H9 (cell line): ENCODE results near the gene KRTAP5-10. TPM values are rescaled to one million over a fixed set of nuclear protein-coding genes. Genes with fewer than 3 reads are reported as not detected.
"Not testable (repeated sequence)": the region's sequence is repeated elsewhere in the genome, so short reads cannot be mapped to it uniquely, and the experiment has no call there.

Source experiments
- DNase-seq: peaks from one replicate; pipeline ENCODE4 v3.0.0-alpha.2; 2017
- H2AFZ ChIP-seq: one replicate; pipeline ENCODE4 v1.6.1; 2013; ENCODE audit warnings: mild to moderate bottlenecking, low read length, control low read depth, moderate library complexity
- H2AK5ac ChIP-seq: 2 replicates; pipeline ENCODE4 v1.6.1; 2013; ENCODE audit warnings: low read length, control low read depth, mixed read lengths; ENCODE audit not compliant: insufficient read length
- H2BK120ac ChIP-seq: one replicate; pipeline ENCODE4 v1.6.1; 2013; ENCODE audit warnings: low read depth, mild to moderate bottlenecking, low read length, control low read depth, inconsistent platforms; ENCODE audit not compliant: poor library complexity, severe bottlenecking
- H2BK12ac ChIP-seq: 2 replicates; pipeline ENCODE4 v1.6.1; 2013; ENCODE audit warnings: low read length, control low read depth, mixed read lengths, low read depth; ENCODE audit not compliant: insufficient read length
- H2BK15ac ChIP-seq: 2 replicates; pipeline ENCODE4 v1.6.1; 2013; ENCODE audit warnings: low read depth, low read length, control low read depth
- H2BK20ac ChIP-seq: one replicate; pipeline ENCODE4 v1.6.1; 2013; ENCODE audit warnings: low read depth, mild to moderate bottlenecking, low read length, control low read depth, inconsistent platforms; ENCODE audit not compliant: poor library complexity, severe bottlenecking
- H2BK5ac ChIP-seq: 2 replicates; pipeline ENCODE4 v1.6.1; 2013; ENCODE audit warnings: low read length, control low read depth, mixed read lengths; ENCODE audit not compliant: insufficient read length
- H3K14ac ChIP-seq: 2 replicates; pipeline ENCODE4 v1.6.1; 2013; ENCODE audit warnings: low read length, control low read depth; ENCODE audit not compliant: insufficient read depth
- H3K18ac ChIP-seq: 2 replicates; pipeline ENCODE4 v1.6.1; 2013; ENCODE audit warnings: low read depth, mild to moderate bottlenecking, mixed read lengths, low read length, control low read depth; ENCODE audit not compliant: insufficient read length
- H3K23ac ChIP-seq: 2 replicates; pipeline ENCODE4 v1.6.1; 2013; ENCODE audit warnings: low read length, control low read depth, mixed read lengths, low read depth; ENCODE audit not compliant: insufficient read length
- H3K23me2 ChIP-seq: 2 replicates; pipeline ENCODE4 v1.6.1; 2013; ENCODE audit warnings: low read depth, mild to moderate bottlenecking, mixed read lengths, low read length, control low read depth; ENCODE audit not compliant: insufficient read length, poor library complexity, severe bottlenecking
- H3K27ac ChIP-seq: 2 replicates; pipeline ENCODE4 v1.5.1; 2013; ENCODE audit warnings: low read length, control low read depth, mixed read lengths, low read depth; ENCODE audit not compliant: insufficient read length
- H3K27me3 ChIP-seq: 2 replicates; pipeline ENCODE4 v1.6.1; 2013; ENCODE audit warnings: low read length, control low read depth, inconsistent platforms; ENCODE audit not compliant: insufficient read depth
- H3K4ac ChIP-seq: 2 replicates; pipeline ENCODE4 v1.6.1; 2013; ENCODE audit warnings: low read depth, mild to moderate bottlenecking, control low read depth, inconsistent platforms, low read length, moderate library complexity
- H3K4me1 ChIP-seq: 2 replicates; pipeline ENCODE4 v1.6.1; 2013; ENCODE audit warnings: low read length, control low read depth, inconsistent platforms; ENCODE audit not compliant: insufficient read depth
- H3K4me2 ChIP-seq: 2 replicates; pipeline ENCODE4 v1.6.1; 2013; ENCODE audit warnings: low read length, control low read depth, mixed read lengths; ENCODE audit not compliant: insufficient read length, insufficient read depth
- H3K56ac ChIP-seq: 2 replicates; pipeline ENCODE4 v1.6.1; 2013; ENCODE audit warnings: low read depth, mild to moderate bottlenecking, mixed read lengths, low read length, control low read depth; ENCODE audit not compliant: insufficient read length
- H3K79me1 ChIP-seq: 2 replicates; pipeline ENCODE4 v1.6.1; 2013; ENCODE audit warnings: low read depth, mild to moderate bottlenecking, moderate library complexity, low read length, control low read depth, inconsistent platforms; ENCODE audit not compliant: insufficient read depth, poor library complexity, severe bottlenecking
- H3K79me2 ChIP-seq: 2 replicates; pipeline ENCODE4 v1.6.1; 2013; ENCODE audit warnings: low read length, control low read depth, inconsistent platforms; ENCODE audit not compliant: insufficient read depth
- H3K9ac ChIP-seq: 2 replicates; pipeline ENCODE4 v1.6.1; 2013; ENCODE audit warnings: low read length, control low read depth, mixed read lengths; ENCODE audit not compliant: insufficient read length; ENCODE audit errors: extremely low read depth
- H3K9me3 ChIP-seq: one replicate; pipeline ENCODE4 v1.6.1; 2013; ENCODE audit warnings: low read depth, low read length, inconsistent platforms; ENCODE audit not compliant: control insufficient read depth
- H3T11ph ChIP-seq: one replicate; pipeline ENCODE4 v1.6.1; 2013; ENCODE audit warnings: mild to moderate bottlenecking, low read length, control low read depth, inconsistent platforms
- H4K20me1 ChIP-seq: one replicate; pipeline ENCODE4 v1.6.1; 2013; ENCODE audit not compliant: control insufficient read depth, insufficient read length, insufficient read depth
- H4K5ac ChIP-seq: 2 replicates; pipeline ENCODE4 v1.6.1; 2013; ENCODE audit warnings: low read depth, mild to moderate bottlenecking, mixed read lengths, low read length, control low read depth; ENCODE audit not compliant: insufficient read length
- H4K8ac ChIP-seq: replicated peaks from 2 replicates; pipeline ENCODE4 v1.6.1; 2013; ENCODE audit warnings: low read length, control low read depth, mixed read lengths, low read depth; ENCODE audit not compliant: insufficient read length
- H4K91ac ChIP-seq: 2 replicates; pipeline ENCODE4 v1.6.1; 2013; ENCODE audit warnings: low read depth, mild to moderate bottlenecking, moderate library complexity, mixed read lengths, low read length, control low read depth; ENCODE audit not compliant: insufficient read length
- H3K27ac Mint-ChIP-seq, 3 experiments: 2 replicates in 2 of 3; 3 replicates in 1 of 3; pipeline ENCODE4 v1.8.0; 2020 to 2021; ENCODE audit warnings: mixed read lengths in 3 of 3, mild to moderate bottlenecking in 1 of 3, moderate library complexity in 1 of 3
- H3K27me3 Mint-ChIP-seq: 2 replicates; pipeline ENCODE4 v1.8.0; 2021; ENCODE audit warnings: low read depth, mild to moderate bottlenecking, moderate library complexity, mixed read lengths
- H3K36me3 Mint-ChIP-seq, 3 experiments: 2 replicates in 2 of 3; 3 replicates in 1 of 3; pipeline ENCODE4 v1.8.0; 2020 to 2021; ENCODE audit warnings: low read depth in 3 of 3, mixed read lengths in 3 of 3; ENCODE audit not compliant: insufficient read depth in 1 of 3
- H3K4me1 Mint-ChIP-seq, 2 experiments: 2 replicates each; pipeline ENCODE4 v1.8.0; 2020; ENCODE audit warnings: mixed read lengths in 2 of 2
- H3K4me3 Mint-ChIP-seq, 2 experiments: 2 replicates in 1 of 2; 3 replicates in 1 of 2; pipeline ENCODE4 v1.8.0; 2020 to 2021; ENCODE audit warnings: mild to moderate bottlenecking in 2 of 2, mixed read lengths in 2 of 2, moderate library complexity in 1 of 2
- H3K9me3 Mint-ChIP-seq, 2 experiments: 2 replicates in 1 of 2; 3 replicates in 1 of 2; pipeline ENCODE4 v1.8.0; 2020; ENCODE audit warnings: mild to moderate bottlenecking in 2 of 2, mixed read lengths in 2 of 2, moderate library complexity in 1 of 2
- WGBS: extraction: QIAGEN DNeasy Blood & Tissue Kit; methylation state at CpG from one replicate; pipeline ENCODE4 v1.1.7; 2013; ENCODE audit warnings: missing lambda C conversion rate, low lambda C conversion rate, mixed read lengths; ENCODE audit not compliant: insufficient read length; ENCODE audit errors: extremely low coverage; 5-methylcytosine and 5-hydroxymethylcytosine counted together
- total RNA-seq: library from RNA; stranded (reverse); gene quantifications from 2 replicates; pipeline ENCODE4 v1.2.1, GENCODE V29; 2021
- TF ChIP-seq, protein P1 (sequence below): fragments of 200-600 bp; sonication (generic); conservative IDR thresholded peaks from 3 replicates; pipeline ENCODE4 v1.8.0; 2021; ENCODE audit warnings: antibody characterized with exemption, mild to moderate bottlenecking

KRTAP5-10 gene
- total RNA-seq, 1 experiment from 2014 or later, result not detected

DNA sequence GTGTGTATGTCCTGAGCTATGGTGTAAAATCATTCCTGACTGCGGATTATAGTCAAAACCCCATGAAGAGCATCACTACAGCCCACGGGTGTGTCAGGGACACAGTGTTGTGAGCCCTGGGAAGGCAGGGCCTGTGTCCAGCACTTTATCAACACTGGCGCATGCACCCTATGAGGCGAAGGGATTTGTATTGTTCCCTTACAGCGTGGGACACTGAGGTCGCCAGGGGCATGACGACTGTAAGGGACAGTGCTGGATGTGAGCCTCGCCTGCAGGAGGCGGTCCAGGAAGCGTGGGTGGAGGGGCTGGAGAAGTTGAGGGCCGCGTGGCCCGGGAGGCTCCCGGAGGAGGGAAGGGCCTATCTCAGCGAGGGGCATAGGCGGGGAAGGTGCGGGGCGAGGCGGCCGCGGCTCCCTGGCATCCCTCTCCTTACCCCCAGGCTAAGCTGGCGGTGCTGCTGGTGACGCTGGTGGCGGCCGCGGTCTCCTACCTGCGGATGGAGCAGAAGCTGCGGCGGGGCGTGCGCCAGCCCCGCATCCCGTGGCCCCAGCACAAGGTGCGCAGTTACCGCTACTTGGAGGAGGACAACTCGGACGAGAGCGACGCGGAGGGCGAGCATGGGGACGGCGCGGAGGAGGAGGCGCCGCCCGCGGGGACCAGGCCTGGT is 41.6 kb downstream of the KRTAP5-10 start:
- not testable (repeated sequence) for H2BK20ac ChIP-seq, H3K4me1 Mint-ChIP-seq, H3K36me3 Mint-ChIP-seq, H3K4ac ChIP-seq, H4K8ac ChIP-seq, H3K9ac ChIP-seq, H2BK15ac ChIP-seq, H3K27ac ChIP-seq, H3K23me2 ChIP-seq, H3T11ph ChIP-seq, H3K56ac ChIP-seq, H3K4me1 ChIP-seq, H2BK120ac ChIP-seq, H4K5ac ChIP-seq, H4K20me1 ChIP-seq, H3K14ac ChIP-seq, H3K9me3 Mint-ChIP-seq, H2AFZ ChIP-seq, H3K27me3 ChIP-seq, H2AK5ac ChIP-seq, H4K91ac ChIP-seq, H2BK12ac ChIP-seq, H2BK5ac ChIP-seq, H3K79me1 ChIP-seq, H3K79me2 ChIP-seq, H3K23ac ChIP-seq, H3K9me3 ChIP-seq, H3K27ac Mint-ChIP-seq, H3K18ac ChIP-seq
- H3K4me3 Mint-ChIP-seq, result peak overlapping the region; percentile 58 to 82
- no CpG with 5 or more reads among the region's 48 CpGs for WGBS
- peak; percentile 50 for DNase-seq
- TF ChIP-seq, protein P1, sequence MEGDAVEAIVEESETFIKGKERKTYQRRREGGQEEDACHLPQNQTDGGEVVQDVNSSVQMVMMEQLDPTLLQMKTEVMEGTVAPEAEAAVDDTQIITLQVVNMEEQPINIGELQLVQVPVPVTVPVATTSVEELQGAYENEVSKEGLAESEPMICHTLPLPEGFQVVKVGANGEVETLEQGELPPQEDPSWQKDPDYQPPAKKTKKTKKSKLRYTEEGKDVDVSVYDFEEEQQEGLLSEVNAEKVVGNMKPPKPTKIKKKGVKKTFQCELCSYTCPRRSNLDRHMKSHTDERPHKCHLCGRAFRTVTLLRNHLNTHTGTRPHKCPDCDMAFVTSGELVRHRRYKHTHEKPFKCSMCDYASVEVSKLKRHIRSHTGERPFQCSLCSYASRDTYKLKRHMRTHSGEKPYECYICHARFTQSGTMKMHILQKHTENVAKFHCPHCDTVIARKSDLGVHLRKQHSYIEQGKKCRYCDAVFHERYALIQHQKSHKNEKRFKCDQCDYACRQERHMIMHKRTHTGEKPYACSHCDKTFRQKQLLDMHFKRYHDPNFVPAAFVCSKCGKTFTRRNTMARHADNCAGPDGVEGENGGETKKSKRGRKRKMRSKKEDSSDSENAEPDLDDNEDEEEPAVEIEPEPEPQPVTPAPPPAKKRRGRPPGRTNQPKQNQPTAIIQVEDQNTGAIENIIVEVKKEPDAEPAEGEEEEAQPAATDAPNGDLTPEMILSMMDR, result peak; percentile 28; the same call in 2 of the 3 replicates
- peaks cover 66% of the 10 kb centered on the region for H3K27me3 Mint-ChIP-seq
- H3K4me2 ChIP-seq, result peak overlapping the region; percentile 7

DNA sequence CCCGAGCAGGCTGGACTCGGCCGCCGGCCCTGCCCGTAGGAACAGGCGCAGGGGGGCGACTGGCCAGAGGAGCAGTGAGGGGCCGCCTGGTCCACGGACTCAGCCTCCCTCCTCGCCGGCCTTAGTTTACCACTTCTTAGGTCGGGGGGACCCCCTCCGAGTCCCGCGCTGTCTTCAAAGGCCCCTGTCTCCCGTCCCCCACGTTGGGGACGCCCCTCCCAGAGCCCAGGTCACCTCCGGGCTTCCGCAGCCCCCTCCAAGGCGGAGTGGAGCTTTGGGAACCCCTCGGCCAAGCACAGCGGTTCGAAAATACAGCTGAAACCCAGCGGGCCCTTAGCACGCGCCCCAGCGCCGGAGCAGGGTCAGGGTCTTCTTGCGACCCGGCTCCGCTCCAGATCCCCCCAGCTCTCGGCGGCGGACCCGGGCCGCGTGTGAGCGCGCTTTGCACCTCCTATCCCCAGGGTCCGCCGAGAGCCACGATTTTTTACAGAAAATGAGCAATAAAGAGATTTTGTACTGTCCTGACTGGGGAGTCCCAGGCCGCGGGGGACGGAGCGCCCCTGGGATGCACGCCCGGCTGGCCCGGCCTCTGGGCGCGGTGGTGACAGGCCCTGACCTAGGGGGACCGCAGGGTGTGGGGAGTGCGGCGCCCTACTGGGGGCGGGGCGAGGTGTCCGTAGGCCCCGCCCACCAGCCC is 42.3 kb downstream of the KRTAP5-10 start:
- H3T11ph ChIP-seq, H2AFZ ChIP-seq, H3K9me3 Mint-ChIP-seq, H2BK20ac ChIP-seq, H2BK5ac ChIP-seq, H3K36me3 Mint-ChIP-seq, H3K27me3 ChIP-seq, H3K23ac ChIP-seq, H4K91ac ChIP-seq, H2BK15ac ChIP-seq, H2AK5ac ChIP-seq, H3K18ac ChIP-seq, H4K20me1 ChIP-seq, H3K23me2 ChIP-seq, H3K27ac ChIP-seq, H2BK12ac ChIP-seq, H3K4ac ChIP-seq, H3K79me2 ChIP-seq, H4K5ac ChIP-seq, H3K79me1 ChIP-seq, H3K14ac ChIP-seq, H2BK120ac ChIP-seq, H3K56ac ChIP-seq, H3K9me3 ChIP-seq, H3K9ac ChIP-seq, H4K8ac ChIP-seq, H3K27ac Mint-ChIP-seq, H3K4me1 ChIP-seq, H3K4me1 Mint-ChIP-seq: not testable (repeated sequence)
- DNase-seq, result peak; percentile 32
- no CpG with 5 or more reads among the region's 59 CpGs for WGBS
- H3K4me2 ChIP-seq, result peak overlapping the region; percentile 7
- H3K27me3 Mint-ChIP-seq, result peaks cover 69% of the 10 kb centered on the region
- peak overlapping the region; percentile 58 to 82 for H3K4me3 Mint-ChIP-seq
